HAP-1 (cell line): ENCODE results near the gene ZNF785.
"Not testable (repeated sequence)": the region's sequence is repeated elsewhere in the genome, so short reads cannot be mapped to it uniquely, and the experiment has no call there.

Experiments used
- DNase-seq, 2 experiments: peaks; one replicate each; pipeline ENCODE4 v3.0.0-alpha.2; 2016 to 2020; ENCODE audit warnings: low spot score in 2 of 2
- H3K27me3 ChIP-seq: fragments of 250-450 bp; sonication (Bioruptor Pico); 2 replicates; pipeline ENCODE4 v1.5.1; 2020; ENCODE audit warnings: low read depth, mild to moderate bottlenecking, moderate library complexity
- H3K36me3 ChIP-seq: fragments of 250-450 bp; sonication (Bioruptor Pico); replicated peaks from 2 replicates; pipeline ENCODE4 v1.5.1; 2020; ENCODE audit warnings: mild to moderate bottlenecking
- H3K4me1 ChIP-seq: fragments of 250-450 bp; sonication (Bioruptor Pico); 2 replicates; pipeline ENCODE4 v1.5.1; 2020; ENCODE audit warnings: mild to moderate bottlenecking
- H3K4me3 ChIP-seq: fragments of 250-450 bp; sonication (Bioruptor Pico); 2 replicates; pipeline ENCODE4 v1.5.1; 2020; ENCODE audit warnings: mild to moderate bottlenecking, moderate library complexity
- H3K9me3 ChIP-seq: fragments of 250-450 bp; sonication (Bioruptor Pico); 2 replicates; pipeline ENCODE4 v1.5.1; 2020; ENCODE audit warnings: mild to moderate bottlenecking, moderate library complexity
- in situ Hi-C: fragments of 300-500 bp; cut with MboI; formaldehyde crosslinking; loops from 3 replicates; pipeline ENCODE4 v1.14.3; 2020; ENCODE audit warnings: low sequenced_read_pairs, inconsistent platforms, mixed read lengths

The ZNF785 gene

GRCh38 chr16:30609926-30610839, 24.7 kb upstream of the ZNF785 start, which contains the start of gene ZNF689:
ZNF689 (minus strand) TSS chr16:30610389; CDS start chr16:30610041, 348 bp downstream.
- peaks cover 7% of the 10 kb centered on the region for H3K4me1 ChIP-seq
- H3K9me3 ChIP-seq: no peaks in the 10 kb centered on the region
- no peaks in the 10 kb centered on the region for H3K27me3 ChIP-seq
- H3K4me3 ChIP-seq: peak within 1 kb of the TSS; percentile 91
- in situ Hi-C loops: no loop called here
- DNase-seq: peak; percentile 94 to 96
- peaks cover 31% of the 10 kb centered on the region for H3K36me3 ChIP-seq

DNA sequence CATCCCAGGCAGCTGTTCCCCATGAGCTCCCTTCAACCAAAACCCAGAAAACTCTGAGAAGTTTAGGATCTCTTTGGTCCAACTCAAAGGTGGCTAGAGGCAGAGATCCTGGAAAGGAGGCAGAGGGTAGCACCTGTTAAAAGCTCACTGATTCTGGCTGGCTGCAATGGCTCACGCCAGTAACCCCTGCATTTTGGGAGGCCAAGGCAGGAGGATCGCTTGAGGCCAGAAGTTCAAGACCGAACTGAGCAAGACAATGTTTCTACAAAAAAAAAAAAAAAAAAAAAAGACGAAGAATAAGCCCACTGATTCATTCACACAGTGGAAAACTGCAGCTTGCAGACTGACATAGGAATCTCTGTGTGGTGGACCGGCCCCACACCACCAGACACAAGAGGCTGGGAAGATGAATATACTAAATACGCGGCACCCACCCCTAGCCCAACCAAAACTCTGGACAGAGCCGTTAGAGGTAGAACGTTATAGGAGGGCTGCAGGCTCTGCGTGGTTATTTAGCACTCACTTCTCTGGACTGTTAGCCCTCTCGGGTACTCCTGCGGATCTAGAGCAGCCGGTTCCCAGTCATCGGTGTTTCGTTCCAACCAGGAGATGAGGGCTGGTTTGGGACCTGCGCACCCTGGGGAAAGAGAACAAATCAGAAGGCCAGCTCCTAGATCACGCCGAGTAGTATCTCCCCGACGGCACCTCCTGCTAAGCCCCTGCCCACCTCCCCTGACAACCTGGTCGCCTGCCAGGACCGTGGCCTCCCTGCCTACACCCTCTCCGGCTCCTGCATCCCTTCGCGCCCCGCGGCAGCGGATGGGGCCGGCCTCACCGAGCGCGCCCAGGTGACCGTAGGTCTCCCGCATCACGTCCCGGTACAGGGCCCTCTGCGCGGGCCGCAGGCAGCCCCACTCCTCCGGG, 23.8 kb upstream of the ZNF785 start:
- Histone ChIP-seq H3K36me3 (peaks cover 40% of the 10 kb centered on the region), H3K4me3 (peak overlapping the region; percentile 91), H3K9me3 (no peaks in the 10 kb centered on the region), H3K4me1 (peaks cover 7% of the 10 kb centered on the region), H3K27me3 (no peaks in the 10 kb centered on the region)
- in situ Hi-C loops: no loop called here
- peak in 1 of 2 experiments; percentile 66 for DNase-seq

GRCh38 chr16:30606004-30606403, 20.5 kb upstream of the ZNF785 start:
- no peaks in the 10 kb centered on the region for H3K9me3 ChIP-seq
- H3K27me3 ChIP-seq: no peaks in the 10 kb centered on the region
- H3K4me1 ChIP-seq: peaks cover 4% of the 10 kb centered on the region
- H3K36me3 ChIP-seq: peaks cover 54% of the 10 kb centered on the region
- in situ Hi-C loops: no loop called here
- H3K4me3 ChIP-seq: no peak overlapping the region
- no peak for DNase-seq

DNA sequence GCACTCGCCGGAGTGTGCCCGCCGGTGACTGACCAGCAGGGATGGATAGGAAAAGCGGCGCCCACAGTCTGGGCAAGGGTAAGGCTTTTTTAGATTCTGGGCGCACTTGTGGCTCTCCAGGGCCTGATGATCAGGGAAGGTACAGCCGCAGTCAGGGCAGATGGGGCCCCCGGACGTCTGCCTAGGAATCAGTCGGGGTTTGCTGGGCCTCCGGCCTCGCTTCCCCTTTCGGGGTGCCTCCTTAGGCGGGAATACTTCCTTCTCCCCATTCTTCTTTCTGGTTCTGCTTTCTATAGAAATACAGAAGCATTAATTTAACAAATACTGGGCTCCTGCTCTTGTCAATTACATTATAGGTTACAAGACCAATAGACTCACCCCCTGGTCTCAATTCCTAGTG, 19.7 kb upstream of the ZNF785 start:
- in situ Hi-C loops: no loop called here
- Histone ChIP-seq H3K4me1 (no peaks in the 10 kb centered on the region; the same call in 1 of the 2 replicates), H3K4me3 (no peak overlapping the region), H3K9me3 (no peaks in the 10 kb centered on the region), H3K27me3 (no peaks in the 10 kb centered on the region), H3K36me3 (peaks cover 54% of the 10 kb centered on the region)
- DNase-seq: no peak

DNA sequence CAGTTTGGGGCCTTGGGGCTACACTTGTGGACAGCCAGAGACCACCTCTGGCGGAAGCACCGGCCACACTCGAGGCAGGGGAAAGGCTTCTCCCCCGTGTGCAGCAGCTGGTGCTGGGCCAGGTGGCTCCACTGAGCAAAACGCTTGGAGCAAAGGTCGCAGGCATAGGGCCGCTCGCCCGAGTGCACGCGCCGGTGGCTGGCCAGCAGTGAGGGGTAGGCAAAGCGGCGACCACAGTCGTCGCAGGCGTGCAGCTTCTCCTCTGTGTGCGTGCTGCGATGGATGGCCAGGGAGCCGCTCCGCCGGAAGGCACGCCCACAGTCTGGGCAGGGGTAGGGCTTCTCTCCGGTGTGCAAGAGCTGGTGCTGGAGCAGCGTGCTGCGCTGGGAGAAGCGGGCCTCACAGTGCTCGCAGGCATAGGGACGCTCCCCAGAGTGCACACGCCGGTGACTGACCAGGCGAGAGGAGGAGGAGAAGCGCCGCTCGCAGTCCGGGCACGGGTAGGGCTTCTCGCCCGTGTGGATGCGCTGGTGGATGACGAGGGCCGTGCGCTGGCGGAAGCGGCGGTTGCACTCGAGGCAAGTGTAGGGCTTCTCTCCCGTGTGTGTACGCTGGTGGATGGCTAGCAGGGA, 18.9 kb upstream of the ZNF785 start:
- in situ Hi-C loops: no loop called here
- peaks cover 54% of the 10 kb centered on the region for H3K36me3 ChIP-seq
- no peaks in the 10 kb centered on the region; the same call in 1 of the 2 replicates for H3K4me1 ChIP-seq
- no peak overlapping the region for H3K4me3 ChIP-seq
- no peak for DNase-seq
- no peaks in the 10 kb centered on the region for H3K27me3 ChIP-seq
- H3K9me3 ChIP-seq: no peaks in the 10 kb centered on the region

- H3K9me3 ChIP-seq: no peaks in the 10 kb centered on the region
- no peak for DNase-seq
- H3K36me3 ChIP-seq: peaks cover 54% of the 10 kb centered on the region
- no peaks in the 10 kb centered on the region for H3K27me3 ChIP-seq
- in situ Hi-C loops: no loop called here
- H3K4me3 ChIP-seq: no peak overlapping the region
- no peaks in the 10 kb centered on the region; the same call in 1 of the 2 replicates for H3K4me1 ChIP-seq
Observed at GRCh38 chr16:30603945-30604315, 18.4 kb upstream of the ZNF785 start.

DNA sequence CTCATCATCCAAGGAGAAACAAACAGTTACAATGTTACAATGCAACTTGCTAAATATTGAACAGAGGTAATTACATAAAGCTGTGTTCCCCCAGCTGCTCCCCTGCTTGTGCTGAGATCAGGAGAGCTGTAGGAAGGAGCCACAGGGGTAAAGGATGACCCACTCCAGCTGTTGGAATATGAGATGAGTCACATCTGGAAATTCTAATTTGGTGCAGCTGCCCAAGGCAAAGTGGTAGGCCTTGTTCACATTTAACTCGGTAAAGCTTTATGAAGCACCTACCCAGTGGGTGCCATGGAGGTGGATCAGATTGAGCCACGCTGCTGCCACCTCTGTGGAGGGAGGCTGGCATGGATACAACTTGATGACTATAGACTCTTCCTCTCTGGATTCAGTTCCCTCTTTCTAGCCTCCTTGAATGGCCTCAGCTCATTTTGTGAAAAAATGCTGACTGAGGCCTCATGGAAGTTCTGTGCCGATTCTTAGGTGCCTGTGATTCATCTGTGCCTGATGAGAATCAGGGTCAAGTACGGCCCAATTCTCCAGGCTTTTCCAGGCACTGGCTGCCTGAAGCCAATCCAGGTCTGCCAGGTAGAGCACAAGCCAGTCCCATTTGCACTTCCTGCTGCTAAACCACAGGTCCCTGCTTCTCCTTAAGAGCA, 17.2 kb upstream of the ZNF785 start:
- no peaks in the 10 kb centered on the region for H3K9me3 ChIP-seq
- DNase-seq: no peak
- in situ Hi-C loops: no loop called here
- peaks cover 43% of the 10 kb centered on the region for H3K36me3 ChIP-seq
- no peak overlapping the region for H3K4me3 ChIP-seq
- no peaks in the 10 kb centered on the region for H3K4me1 ChIP-seq
- H3K27me3 ChIP-seq: no peaks in the 10 kb centered on the region

GRCh38 chr16:30601966-30602365, 16.5 kb upstream of the ZNF785 start:
- H3K27me3 ChIP-seq: no peaks in the 10 kb centered on the region
- in situ Hi-C loops: no loop called here
- DNase-seq: no peak

DNA sequence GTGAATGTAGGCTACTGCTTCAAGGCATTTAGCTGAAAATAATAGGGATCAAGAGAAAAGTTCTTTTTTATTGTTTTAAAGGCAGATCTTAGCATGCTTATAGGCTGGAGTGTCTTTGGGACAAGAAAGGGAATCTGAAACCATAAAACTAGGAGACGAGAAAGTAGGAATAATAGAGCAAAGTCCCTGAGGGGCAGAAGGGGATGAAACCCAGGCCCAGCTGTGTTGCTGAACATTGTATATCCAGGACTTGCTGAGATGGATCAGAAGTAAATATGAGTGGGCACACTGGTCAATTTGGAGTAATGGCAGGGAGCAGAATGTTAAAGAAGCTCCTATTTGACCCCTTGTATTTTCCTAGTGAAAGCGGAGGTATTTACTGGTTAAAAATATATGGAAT, 15.4 kb upstream of the ZNF785 start:
- in situ Hi-C loops: no loop called here
- no peaks in the 10 kb centered on the region for H3K9me3 ChIP-seq
- peaks cover 29% of the 10 kb centered on the region for H3K36me3 ChIP-seq
- no peaks in the 10 kb centered on the region for H3K27me3 ChIP-seq
- no peaks in the 10 kb centered on the region for H3K4me1 ChIP-seq
- no peak overlapping the region for H3K4me3 ChIP-seq
- DNase-seq: no peak

More at GRCh38 chr16:30601966-30602365, 16.5 kb upstream of the ZNF785 start:
- Histone ChIP-seq H3K4me3 (no peak overlapping the region), H3K36me3 (peaks cover 37% of the 10 kb centered on the region), H3K9me3 (no peaks in the 10 kb centered on the region), H3K4me1 (no peaks in the 10 kb centered on the region)

- H3K9me3 ChIP-seq: no peaks in the 10 kb centered on the region
- no peak overlapping the region for H3K4me3 ChIP-seq
- no peaks in the 10 kb centered on the region for H3K4me1 ChIP-seq
- H3K27me3 ChIP-seq: no peaks in the 10 kb centered on the region
- H3K36me3 ChIP-seq: peaks cover 23% of the 10 kb centered on the region
- in situ Hi-C loops: no loop called here
- no peak for DNase-seq
Observed at GRCh38 chr16:30600215-30600614, 14.7 kb upstream of the ZNF785 start.

- no peak for DNase-seq
- Histone ChIP-seq H3K9me3 (no peaks in the 10 kb centered on the region), H3K4me3 (no peak overlapping the region), H3K36me3 (no peaks in the 10 kb centered on the region), H3K27me3 (no peaks in the 10 kb centered on the region), H3K4me1 (no peaks in the 10 kb centered on the region)
- in situ Hi-C loops: no loop called here
Observed at GRCh38 chr16:30592871-30593270, 7.4 kb upstream of the ZNF785 start.

DNA sequence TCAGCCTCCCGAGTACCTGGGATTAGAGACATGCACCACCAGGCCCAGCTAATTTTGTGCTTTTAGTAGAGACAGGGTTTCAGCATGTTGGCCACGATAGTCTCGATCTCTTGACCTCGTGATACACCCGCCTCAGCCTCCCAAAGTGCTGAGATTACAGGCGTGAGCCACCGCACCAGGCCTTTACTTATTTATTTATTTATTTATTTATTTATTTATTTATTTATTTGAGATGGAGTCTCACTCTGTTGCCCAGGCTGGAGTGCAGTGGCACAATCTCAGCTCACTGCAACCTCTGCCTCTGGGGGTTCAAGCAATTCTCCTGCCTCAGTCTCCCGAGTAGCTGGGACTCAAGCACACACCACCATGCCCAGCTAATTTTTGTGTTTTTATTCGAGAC, 5.4 kb upstream of the ZNF785 start:
- H3K9me3 ChIP-seq, H3K4me1 ChIP-seq, in situ Hi-C loops, DNase-seq, H3K27me3 ChIP-seq, H3K4me3 ChIP-seq, H3K36me3 ChIP-seq: not testable (repeated sequence)

DNA sequence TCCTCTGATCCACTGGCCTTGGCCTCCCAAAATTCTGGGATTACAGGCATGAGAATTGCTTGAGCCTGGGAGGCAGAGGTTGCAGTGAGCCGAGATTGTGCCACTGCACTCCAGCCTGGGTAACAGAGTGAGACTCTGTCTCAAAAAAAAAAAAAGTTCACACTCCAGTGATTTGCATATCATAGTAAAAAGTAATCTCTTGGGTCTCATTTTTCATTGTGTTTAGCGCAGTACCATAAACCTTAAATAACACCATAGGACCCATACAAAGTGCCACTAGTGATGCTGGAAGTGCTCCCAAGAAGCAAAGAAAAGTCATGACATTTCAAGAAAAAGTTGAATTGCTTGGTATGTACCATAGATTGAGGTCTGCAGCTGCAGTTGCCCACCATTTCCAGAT, 4.1 kb upstream of the ZNF785 start:
- H3K9me3 ChIP-seq, DNase-seq, H3K27me3 ChIP-seq, H3K36me3 ChIP-seq, H3K4me3 ChIP-seq, H3K4me1 ChIP-seq, in situ Hi-C loops: not testable (repeated sequence)
